ENCODE measurements around the gene NDUFB8.

- no peak for TF ChIP-seq BACH2 (CRISPR knock-in tag; IDR thresholded peaks at IDR 0.05; ENCODE audit: borderline replicate concordance)
- TF ChIP-seq, protein P1, sequence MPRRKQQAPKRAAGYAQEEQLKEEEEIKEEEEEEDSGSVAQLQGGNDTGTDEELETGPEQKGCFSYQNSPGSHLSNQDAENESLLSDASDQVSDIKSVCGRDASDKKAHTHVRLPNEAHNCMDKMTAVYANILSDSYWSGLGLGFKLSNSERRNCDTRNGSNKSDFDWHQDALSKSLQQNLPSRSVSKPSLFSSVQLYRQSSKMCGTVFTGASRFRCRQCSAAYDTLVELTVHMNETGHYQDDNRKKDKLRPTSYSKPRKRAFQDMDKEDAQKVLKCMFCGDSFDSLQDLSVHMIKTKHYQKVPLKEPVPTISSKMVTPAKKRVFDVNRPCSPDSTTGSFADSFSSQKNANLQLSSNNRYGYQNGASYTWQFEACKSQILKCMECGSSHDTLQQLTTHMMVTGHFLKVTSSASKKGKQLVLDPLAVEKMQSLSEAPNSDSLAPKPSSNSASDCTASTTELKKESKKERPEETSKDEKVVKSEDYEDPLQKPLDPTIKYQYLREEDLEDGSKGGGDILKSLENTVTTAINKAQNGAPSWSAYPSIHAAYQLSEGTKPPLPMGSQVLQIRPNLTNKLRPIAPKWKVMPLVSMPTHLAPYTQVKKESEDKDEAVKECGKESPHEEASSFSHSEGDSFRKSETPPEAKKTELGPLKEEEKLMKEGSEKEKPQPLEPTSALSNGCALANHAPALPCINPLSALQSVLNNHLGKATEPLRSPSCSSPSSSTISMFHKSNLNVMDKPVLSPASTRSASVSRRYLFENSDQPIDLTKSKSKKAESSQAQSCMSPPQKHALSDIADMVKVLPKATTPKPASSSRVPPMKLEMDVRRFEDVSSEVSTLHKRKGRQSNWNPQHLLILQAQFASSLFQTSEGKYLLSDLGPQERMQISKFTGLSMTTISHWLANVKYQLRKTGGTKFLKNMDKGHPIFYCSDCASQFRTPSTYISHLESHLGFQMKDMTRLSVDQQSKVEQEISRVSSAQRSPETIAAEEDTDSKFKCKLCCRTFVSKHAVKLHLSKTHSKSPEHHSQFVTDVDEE (CRISPR knock-in tag; IDR thresholded peaks at IDR 0.05), result no peak
Measured at GRCh38 chr10:100522107-100522801, 7.4 kb downstream of the NDUFB8 start.

Data from SK-N-SH treated with all-trans-retinoic acid at 6 μM for 48 hours (cell line).